CD14-positive monocyte (primary cell): ENCODE data around the gene SCP2. TPM values are rescaled to one million over a fixed set of nuclear protein-coding genes. Genes with fewer than 3 reads are reported as not detected.

Experiments used
- DNase-seq, 3 donors: peaks; one replicate each; pipeline ENCODE4 v3.0.0-alpha.2; 2011 to 2022
- H2AFZ ChIP-seq: 2 replicates; pipeline ENCODE4 v1.6.0; 2012; ENCODE audit warnings: mild to moderate bottlenecking, low read depth, low read length, inconsistent platforms; ENCODE audit not compliant: insufficient read depth, poor library complexity, severe bottlenecking
- H3K27ac ChIP-seq, 2 donors: 1 replicate in 1 of 2; 2 replicates in 1 of 2; pipeline ENCODE4 v1.5.1; 2012 to 2013; ENCODE audit warnings: low read length in 2 of 2, control low read depth in 1 of 2, inconsistent platforms in 1 of 2, low read depth in 1 of 2, mild to moderate bottlenecking in 1 of 2
- H3K27me3 ChIP-seq, 2 donors: one replicate each; pipeline versions ENCODE4 v1.6.0 to v1.6.1; 2011 to 2013; ENCODE audit warnings: low read length in 2 of 2; ENCODE audit not compliant: control insufficient read depth in 2 of 2, insufficient read depth in 2 of 2
- H3K36me3 ChIP-seq, 2 donors: replicated peaks in 1 of 2; 1 replicate in 1 of 2; 2 replicates in 1 of 2; pipeline versions ENCODE4 v1.5.1 to v1.6.1; 2012 to 2013; ENCODE audit warnings: low read length in 2 of 2, control low read depth in 1 of 2, inconsistent platforms in 1 of 2, mild to moderate bottlenecking in 1 of 2; ENCODE audit not compliant: insufficient read depth in 2 of 2, control insufficient read depth in 1 of 2
- H3K4me1 ChIP-seq, 2 donors: 1 replicate in 1 of 2; 2 replicates in 1 of 2; pipeline versions ENCODE4 v1.5.1 to v1.6.1; 2012 to 2013; ENCODE audit warnings: low read length in 2 of 2, control low read depth in 1 of 2, inconsistent platforms in 1 of 2, mild to moderate bottlenecking in 1 of 2, moderate library complexity in 1 of 2; ENCODE audit not compliant: insufficient read depth in 2 of 2, control insufficient read depth in 1 of 2
- H3K4me2 ChIP-seq: replicated peaks from 2 replicates; pipeline ENCODE3; 2012; ENCODE audit warnings: low read length, moderate library complexity, mild to moderate bottlenecking; ENCODE audit not compliant: poor library complexity, severe bottlenecking; ENCODE audit errors: extremely low read depth
- H3K4me3 ChIP-seq, 3 experiments: fragments of 200-600 bp in 1 of 3; sonication (generic) in 1 of 3; replicated peaks in 1 of 3; 1 replicate in 2 of 3; 2 replicates in 1 of 3; pipeline ENCODE4 v1.5.1; 2011 to 2013; ENCODE audit warnings: low read length in 3 of 3, mild to moderate bottlenecking in 3 of 3, control low read depth in 2 of 3, low read depth in 2 of 3, inconsistent platforms in 1 of 3, moderate library complexity in 1 of 3
- H3K79me2 ChIP-seq: 2 replicates; pipeline ENCODE4 v1.6.0; 2012; ENCODE audit warnings: mild to moderate bottlenecking, control low read depth, inconsistent platforms, low read length, moderate library complexity; ENCODE audit not compliant: insufficient read depth
- H3K9ac ChIP-seq: 2 replicates; pipeline ENCODE4 v1.6.0; 2017; ENCODE audit warnings: low read length, mild to moderate bottlenecking; ENCODE audit not compliant: insufficient read depth, poor library complexity, severe bottlenecking
- H3K9me3 ChIP-seq, 2 donors: replicated peaks in 1 of 2; 1 replicate in 1 of 2; 2 replicates in 1 of 2; pipeline versions ENCODE4 v1.5.1 to v1.6.1; 2012 to 2013; ENCODE audit warnings: low read length in 2 of 2, control low read depth in 1 of 2; ENCODE audit not compliant: control insufficient read depth in 1 of 2, insufficient read depth in 1 of 2
- H4K20me1 ChIP-seq: 2 replicates; pipeline ENCODE4 v1.6.0; 2012; ENCODE audit warnings: mild to moderate bottlenecking, low read length, control low read depth, moderate library complexity; ENCODE audit not compliant: insufficient read depth
- H3K27ac Mint-ChIP-seq, 7 donors: one replicate each; pipeline ENCODE4 v1.8.0; 2020; ENCODE audit warnings: mild to moderate bottlenecking in 7 of 7, mixed read lengths in 7 of 7, moderate library complexity in 6 of 7, inconsistent platforms in 2 of 7
- H3K27me3 Mint-ChIP-seq, 3 donors: one replicate each; pipeline ENCODE4 v1.8.0; 2021 to 2022; ENCODE audit warnings: low read depth in 3 of 3, mild to moderate bottlenecking in 3 of 3, mixed read lengths in 3 of 3, moderate library complexity in 3 of 3, inconsistent platforms in 1 of 3
- H3K36me3 Mint-ChIP-seq, 2 donors: one replicate each; pipeline ENCODE4 v1.8.0; 2020; ENCODE audit warnings: mixed read lengths in 2 of 2, inconsistent platforms in 1 of 2, mild to moderate bottlenecking in 1 of 2
- H3K4me1 Mint-ChIP-seq: one replicate; pipeline ENCODE4 v1.8.0; 2020; ENCODE audit warnings: mild to moderate bottlenecking, mixed read lengths
- H3K4me3 Mint-ChIP-seq, 2 donors: one replicate each; pipeline ENCODE4 v1.8.0; 2020; ENCODE audit warnings: mild to moderate bottlenecking in 2 of 2, mixed read lengths in 2 of 2, moderate library complexity in 1 of 2
- H3K9me3 Mint-ChIP-seq, 7 donors: one replicate each; pipeline ENCODE4 v1.8.0; 2020 to 2022; ENCODE audit warnings: mixed read lengths in 7 of 7, mild to moderate bottlenecking in 6 of 7, moderate library complexity in 6 of 7, inconsistent platforms in 2 of 7
- WGBS: methylation state at CpG from one replicate; pipeline ENCODE4 v1.1.5; 2013; ENCODE audit warnings: missing lambda C conversion rate; ENCODE audit not compliant: insufficient coverage; 5-methylcytosine and 5-hydroxymethylcytosine counted together
- intact Hi-C, 2 donors: fragments of 100-400 bp; cut with micrococcal nuclease; formaldehyde crosslinking; loops; one replicate each; pipeline versions ENCODE4 v1.15.0 to v1.15.1; 2023
- polyA plus RNA-seq, 3 donors: library from polyadenylated mRNA; depleted of rRNA in 1 of 3; unstranded in 2 of 3; stranded (reverse) in 1 of 3; fragments of 300-500 nt in 2 of 3; fragments of >200 nt in 1 of 3; fragmentation: Illumina TruSeq in 2 of 3; gene quantifications; 1 replicate in 2 of 3; 2 replicates in 1 of 3; pipeline ENCODE4 v1.2.3, GENCODE V29; 2012 to 2021
- TF ChIP-seq, protein P1 (sequence below): fragments of 200-600 bp; IDR thresholded peaks from one replicate; pipeline ENCODE4 v1.8.0; 2022; ENCODE audit warnings: antibody characterized with exemption, mild to moderate bottlenecking

Gene SCP2
- polyA plus RNA-seq, 3 donors, result 56.3 to 197 (median 156) TPM

DNA sequence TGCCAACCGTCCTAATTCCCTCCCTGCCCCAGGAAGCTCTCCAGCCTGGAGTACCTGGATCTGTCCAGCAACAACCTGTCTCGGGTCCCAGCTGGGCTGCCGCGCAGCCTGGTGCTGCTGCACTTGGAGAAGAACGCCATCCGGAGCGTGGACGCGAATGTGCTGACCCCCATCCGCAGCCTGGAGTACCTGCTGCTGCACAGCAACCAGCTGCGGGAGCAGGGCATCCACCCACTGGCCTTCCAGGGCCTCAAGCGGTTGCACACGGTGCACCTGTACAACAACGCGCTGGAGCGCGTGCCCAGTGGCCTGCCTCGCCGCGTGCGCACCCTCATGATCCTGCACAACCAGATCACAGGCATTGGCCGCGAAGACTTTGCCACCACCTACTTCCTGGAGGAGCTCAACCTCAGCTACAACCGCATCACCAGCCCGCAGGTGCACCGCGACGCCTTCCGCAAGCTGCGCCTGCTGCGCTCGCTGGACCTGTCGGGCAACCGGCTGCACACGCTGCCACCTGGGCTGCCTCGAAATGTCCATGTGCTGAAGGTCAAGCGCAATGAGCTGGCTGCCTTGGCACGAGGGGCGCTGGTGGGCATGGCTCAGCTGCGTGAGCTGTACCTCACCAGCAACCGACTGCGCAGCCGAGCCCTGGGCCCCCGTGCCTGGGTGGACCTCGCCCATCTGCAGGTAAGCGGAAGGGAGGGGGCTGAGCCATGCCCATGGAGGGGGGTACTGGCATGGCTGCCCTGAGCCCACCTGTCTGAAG, 151.4 kb downstream of the SCP2 start:
- Histone ChIP-seq H3K4me2 (no peak overlapping the region), H3K9ac (no peak overlapping the region), H3K27me3 (no peaks in the 10 kb centered on the region), H4K20me1 (no peaks in the 10 kb centered on the region), H3K27ac (no peak overlapping the region), H3K79me2 (no peaks in the 10 kb centered on the region), H3K36me3 (no peaks in the 10 kb centered on the region), H3K4me1 (no peaks in the 10 kb centered on the region), H2AFZ (no peak overlapping the region), H3K4me3 (no peak overlapping the region), H3K9me3 (no peaks in the 10 kb centered on the region)
- intact Hi-C loops, result no loop called here
- WGBS, result 96% methylated on average over 44 of the region's 46 CpGs
- TF ChIP-seq, protein P1, sequence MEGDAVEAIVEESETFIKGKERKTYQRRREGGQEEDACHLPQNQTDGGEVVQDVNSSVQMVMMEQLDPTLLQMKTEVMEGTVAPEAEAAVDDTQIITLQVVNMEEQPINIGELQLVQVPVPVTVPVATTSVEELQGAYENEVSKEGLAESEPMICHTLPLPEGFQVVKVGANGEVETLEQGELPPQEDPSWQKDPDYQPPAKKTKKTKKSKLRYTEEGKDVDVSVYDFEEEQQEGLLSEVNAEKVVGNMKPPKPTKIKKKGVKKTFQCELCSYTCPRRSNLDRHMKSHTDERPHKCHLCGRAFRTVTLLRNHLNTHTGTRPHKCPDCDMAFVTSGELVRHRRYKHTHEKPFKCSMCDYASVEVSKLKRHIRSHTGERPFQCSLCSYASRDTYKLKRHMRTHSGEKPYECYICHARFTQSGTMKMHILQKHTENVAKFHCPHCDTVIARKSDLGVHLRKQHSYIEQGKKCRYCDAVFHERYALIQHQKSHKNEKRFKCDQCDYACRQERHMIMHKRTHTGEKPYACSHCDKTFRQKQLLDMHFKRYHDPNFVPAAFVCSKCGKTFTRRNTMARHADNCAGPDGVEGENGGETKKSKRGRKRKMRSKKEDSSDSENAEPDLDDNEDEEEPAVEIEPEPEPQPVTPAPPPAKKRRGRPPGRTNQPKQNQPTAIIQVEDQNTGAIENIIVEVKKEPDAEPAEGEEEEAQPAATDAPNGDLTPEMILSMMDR, result no peak
- H3K27ac Mint-ChIP-seq, result no peak overlapping the region
- H3K4me1 Mint-ChIP-seq, result no peaks in the 10 kb centered on the region
- H3K9me3 Mint-ChIP-seq, result no peaks in the 10 kb centered on the region
- no peaks in the 10 kb centered on the region for H3K36me3 Mint-ChIP-seq
- H3K4me3 Mint-ChIP-seq, result no peak overlapping the region
- DNase-seq, result no peak
- H3K27me3 Mint-ChIP-seq, result peaks cover 0 to 5% (median 2%) of the 10 kb centered on the region in 3 donors

DNA sequence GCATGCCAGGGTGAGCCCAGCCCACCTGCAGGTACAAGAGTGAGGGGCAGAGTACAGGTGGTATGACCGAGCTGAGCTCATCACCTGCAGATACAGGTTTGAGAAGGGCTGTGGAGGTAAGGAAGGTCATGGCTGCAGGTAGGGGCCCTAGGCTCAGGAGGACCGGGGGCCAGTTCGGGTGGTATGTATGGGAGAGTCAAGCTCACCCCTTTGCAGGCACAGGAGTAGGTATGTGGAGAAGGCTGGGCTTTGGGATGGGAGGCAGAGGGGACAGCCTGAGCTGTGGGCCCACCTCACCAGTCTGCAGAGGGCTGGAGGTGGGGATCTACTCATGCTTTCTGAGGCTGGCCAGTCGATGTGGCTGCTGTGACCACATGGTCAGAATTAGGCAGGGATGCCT, 152.2 kb downstream of the SCP2 start:
- Histone ChIP-seq H3K4me2 (no peak overlapping the region), H3K36me3 (no peaks in the 10 kb centered on the region), H3K27me3 (no peaks in the 10 kb centered on the region), H3K79me2 (no peaks in the 10 kb centered on the region), H3K9me3 (no peaks in the 10 kb centered on the region), H3K27ac (no peak overlapping the region), H4K20me1 (no peaks in the 10 kb centered on the region), H3K4me3 (no peak overlapping the region), H3K4me1 (no peaks in the 10 kb centered on the region), H2AFZ (no peak overlapping the region), H3K9ac (no peak overlapping the region)
- intact Hi-C loops, result no loop called here
- H3K9me3 Mint-ChIP-seq, result no peaks in the 10 kb centered on the region
- 93% methylated on average over 3 of the region's 4 CpGs for WGBS
- no peak overlapping the region for H3K27ac Mint-ChIP-seq
- no peak overlapping the region for H3K4me3 Mint-ChIP-seq
- peaks cover 0 to 5% (median 2%) of the 10 kb centered on the region in 3 donors for H3K27me3 Mint-ChIP-seq
- no peak for DNase-seq
- no peaks in the 10 kb centered on the region for H3K36me3 Mint-ChIP-seq
- H3K4me1 Mint-ChIP-seq, result no peaks in the 10 kb centered on the region
- TF ChIP-seq, protein P1, result no peak
